Measurements from ENCODE around the gene HTT.

HTT gene

GRCh38 chr4:3263876-3264193 is 189.4 kb downstream of the HTT start:
- H3K36me3 Mint-ChIP-seq: no peaks in the 10 kb centered on the region
- H3K9me3 Mint-ChIP-seq: no peaks in the 10 kb centered on the region
- H3K27ac Mint-ChIP-seq: no peak overlapping the region
- no peak overlapping the region for H3K4me3 Mint-ChIP-seq
- H3K27me3 Mint-ChIP-seq: no peaks in the 10 kb centered on the region
- no peaks in the 10 kb centered on the region for H3K4me1 Mint-ChIP-seq

- Mint-ChIP-seq H3K9me3 (no peaks in the 10 kb centered on the region), H3K4me1 (no peaks in the 10 kb centered on the region), H3K4me3 (no peak overlapping the region), H3K27me3 (no peaks in the 10 kb centered on the region), H3K36me3 (no peaks in the 10 kb centered on the region), H3K27ac (no peak overlapping the region)
These were observed 191.6 kb downstream of the HTT start for GRCh38 chr4:3266076-3266475.

- H3K27ac Mint-ChIP-seq: no peak overlapping the region
- no peak overlapping the region for H3K4me3 Mint-ChIP-seq
- no peaks in the 10 kb centered on the region for H3K36me3 Mint-ChIP-seq
- H3K9me3 Mint-ChIP-seq: no peaks in the 10 kb centered on the region
- H3K27me3 Mint-ChIP-seq: no peaks in the 10 kb centered on the region
- H3K4me1 Mint-ChIP-seq: no peaks in the 10 kb centered on the region
These were observed 193.3 kb downstream of the HTT start for GRCh38 chr4:3267576-3268394.

- no peaks in the 10 kb centered on the region for H3K4me1 Mint-ChIP-seq
- no peak overlapping the region for H3K27ac Mint-ChIP-seq
- H3K36me3 Mint-ChIP-seq: no peaks in the 10 kb centered on the region
- no peak overlapping the region for H3K4me3 Mint-ChIP-seq
- H3K9me3 Mint-ChIP-seq: peaks cover 3% of the 10 kb centered on the region
- no peaks in the 10 kb centered on the region for H3K27me3 Mint-ChIP-seq
These were observed 194.1 kb downstream of the HTT start for GRCh38 chr4:3268395-3269104.

GRCh38 chr4:3269105-3269927 is 194.8 kb downstream of the HTT start:
- H3K36me3 Mint-ChIP-seq: no peaks in the 10 kb centered on the region
- no peak overlapping the region for H3K4me3 Mint-ChIP-seq
- peaks cover 5% of the 10 kb centered on the region for H3K9me3 Mint-ChIP-seq
- no peaks in the 10 kb centered on the region for H3K27me3 Mint-ChIP-seq
- no peak overlapping the region for H3K27ac Mint-ChIP-seq
- no peaks in the 10 kb centered on the region for H3K4me1 Mint-ChIP-seq

GRCh38 chr4:3269991-3270611 is 195.6 kb downstream of the HTT start:
- Mint-ChIP-seq H3K27ac (no peak overlapping the region), H3K4me1 (no peaks in the 10 kb centered on the region)

GRCh38 chr4:3271131-3271530 is 196.7 kb downstream of the HTT start:
- no peak overlapping the region for H3K27ac Mint-ChIP-seq
- H3K9me3 Mint-ChIP-seq: peaks cover 5% of the 10 kb centered on the region
- no peaks in the 10 kb centered on the region for H3K4me1 Mint-ChIP-seq
- H3K36me3 Mint-ChIP-seq: peaks cover 3% of the 10 kb centered on the region
- H3K27me3 Mint-ChIP-seq: no peaks in the 10 kb centered on the region
- no peak overlapping the region for H3K4me3 Mint-ChIP-seq

More at GRCh38 chr4:3269991-3270611, 195.6 kb downstream of the HTT start:
- Mint-ChIP-seq H3K9me3 (peaks cover 5% of the 10 kb centered on the region), H3K36me3 (no peaks in the 10 kb centered on the region), H3K4me3 (no peak overlapping the region), H3K27me3 (no peaks in the 10 kb centered on the region)

GRCh38 chr4:3276986-3277385 is 202.5 kb downstream of the HTT start:
- Mint-ChIP-seq H3K4me1 (no peaks in the 10 kb centered on the region), H3K27me3 (no peaks in the 10 kb centered on the region), H3K9me3 (peaks cover 5% of the 10 kb centered on the region), H3K27ac (no peak overlapping the region), H3K36me3 (peaks cover 5% of the 10 kb centered on the region), H3K4me3 (no peak overlapping the region)

GRCh38 chr4:3280466-3280865 is 206.0 kb downstream of the HTT start:
- Mint-ChIP-seq H3K9me3 (no peaks in the 10 kb centered on the region), H3K27ac (no peak overlapping the region), H3K4me1 (no peaks in the 10 kb centered on the region), H3K27me3 (peaks cover 3% of the 10 kb centered on the region), H3K4me3 (no peak overlapping the region), H3K36me3 (peaks cover 3% of the 10 kb centered on the region)

GRCh38 chr4:3283483-3283882 is 209.0 kb downstream of the HTT start:
- Mint-ChIP-seq H3K4me3 (no peak overlapping the region), H3K4me1 (no peaks in the 10 kb centered on the region), H3K27me3 (peaks cover 6% of the 10 kb centered on the region), H3K27ac (no peak overlapping the region), H3K9me3 (no peaks in the 10 kb centered on the region), H3K36me3 (peaks cover 2% of the 10 kb centered on the region)

- no peak overlapping the region for H3K27ac Mint-ChIP-seq
- peaks cover 6% of the 10 kb centered on the region for H3K27me3 Mint-ChIP-seq
- no peak overlapping the region for H3K4me3 Mint-ChIP-seq
- H3K36me3 Mint-ChIP-seq: peaks cover 2% of the 10 kb centered on the region
- no peaks in the 10 kb centered on the region for H3K9me3 Mint-ChIP-seq
- H3K4me1 Mint-ChIP-seq: no peaks in the 10 kb centered on the region
These were observed 209.4 kb downstream of the HTT start for GRCh38 chr4:3283916-3284315.

- Mint-ChIP-seq H3K4me1 (no peaks in the 10 kb centered on the region), H3K4me3 (no peak overlapping the region), H3K36me3 (peaks cover 2% of the 10 kb centered on the region), H3K9me3 (no peaks in the 10 kb centered on the region), H3K27me3 (peaks cover 6% of the 10 kb centered on the region), H3K27ac (no peak overlapping the region)
These were observed 210.5 kb downstream of the HTT start for GRCh38 chr4:3284734-3285557.

GRCh38 chr4:3285558-3286334 is 211.3 kb downstream of the HTT start:
- no peak overlapping the region for H3K4me3 Mint-ChIP-seq
- H3K9me3 Mint-ChIP-seq: no peaks in the 10 kb centered on the region
- H3K27me3 Mint-ChIP-seq: peaks cover 6% of the 10 kb centered on the region
- H3K27ac Mint-ChIP-seq: no peak overlapping the region
- H3K36me3 Mint-ChIP-seq: peaks cover 2% of the 10 kb centered on the region
- no peaks in the 10 kb centered on the region for H3K4me1 Mint-ChIP-seq
